ENCODE results near the gene FREM1. TPM values are rescaled to one million over a fixed set of nuclear protein-coding genes. Genes with fewer than 3 reads are reported as not detected.

FREM1 gene
- total RNA-seq, 1 experiment from 2014 or later = 0.50 TPM

- Mint-ChIP-seq H3K27me3 (ENCODE audit: insufficient read depth, unreplicated experiment) (no peaks in the 10 kb centered on the region), H3K4me3 (ENCODE audit: unreplicated experiment) (no peak overlapping the region), H3K4me1 (ENCODE audit: low read depth, unreplicated experiment) (peaks cover 4% of the 10 kb centered on the region), H3K36me3 (ENCODE audit: insufficient read depth, unreplicated experiment) (no peaks in the 10 kb centered on the region), H3K9me3 (ENCODE audit: unreplicated experiment) (no peaks in the 10 kb centered on the region), H3K27ac (ENCODE audit: unreplicated experiment) (no peak overlapping the region)
- BruUV-seq (replicated peaks) = no TSS peak
- no peak for TF ChIP-seq CTCF (IDR thresholded peaks at IDR 0.05; ENCODE audit: insufficient read depth in 1 of 2, low read depth in 1 of 2, low read length in 1 of 2, severe bottlenecking in 1 of 2, unreplicated experiment in 1 of 2)
- Histone ChIP-seq H3K4me3 (ENCODE audit: low read depth, low read length) (no peak overlapping the region), H3K4me1 (no peaks in the 10 kb centered on the region), H3K27me3 (replicated peaks; ENCODE audit: control insufficient read depth, insufficient read depth, low read length) (no peaks in the 10 kb centered on the region), H3K9me3 (no peaks in the 10 kb centered on the region), H3K36me3 (ENCODE audit: control insufficient read depth, insufficient read depth, low read length) (no peaks in the 10 kb centered on the region)
- intact Hi-C loops (cut with micrococcal nuclease; ENCODE audit: unreplicated experiment) = loop anchor here (10.0 kb wide), 3 partner anchors 67 to 1407 kb away; partner anchors contain the start of gene ZDHHC21
- ChIA-PET CTCF (no interaction called here), POLR2A (no interaction called here)
- no peak for DNase-seq
Measured at GRCh38 chr9:14761584-14761983, 148.6 kb downstream of the FREM1 start.

GRCh38 chr9:14760060-14760459 is 150.2 kb downstream of the FREM1 start:
- H3K4me3 Mint-ChIP-seq (ENCODE audit: unreplicated experiment) = no peak overlapping the region
- no peak for TF ChIP-seq CTCF (IDR thresholded peaks at IDR 0.05; ENCODE audit: insufficient read depth in 1 of 2, low read depth in 1 of 2, low read length in 1 of 2, severe bottlenecking in 1 of 2, unreplicated experiment in 1 of 2)
- peaks cover 4% of the 10 kb centered on the region for H3K4me1 Mint-ChIP-seq (ENCODE audit: low read depth, unreplicated experiment)
- Histone ChIP-seq H3K4me1 (no peaks in the 10 kb centered on the region), H3K36me3 (ENCODE audit: control insufficient read depth, insufficient read depth, low read length) (no peaks in the 10 kb centered on the region), H3K9me3 (no peaks in the 10 kb centered on the region), H3K27me3 (replicated peaks; ENCODE audit: control insufficient read depth, insufficient read depth, low read length) (no peaks in the 10 kb centered on the region), H3K4me3 (ENCODE audit: low read depth, low read length) (no peak overlapping the region)
- no TSS peak for BruUV-seq (replicated peaks)
- intact Hi-C loops (cut with micrococcal nuclease; ENCODE audit: unreplicated experiment) = loop anchor here (10.0 kb wide), 3 partner anchors 65 to 1405 kb away; partner anchors contain the start of gene ZDHHC21
- no peaks in the 10 kb centered on the region for H3K9me3 Mint-ChIP-seq (ENCODE audit: unreplicated experiment)
- H3K36me3 Mint-ChIP-seq (ENCODE audit: insufficient read depth, unreplicated experiment) = no peaks in the 10 kb centered on the region
- no peaks in the 10 kb centered on the region for H3K27me3 Mint-ChIP-seq (ENCODE audit: insufficient read depth, unreplicated experiment)
- CTCF ChIA-PET = no interaction called here
- DNase-seq = no peak
- POLR2A ChIA-PET = no interaction called here
- no peak overlapping the region for H3K27ac Mint-ChIP-seq (ENCODE audit: unreplicated experiment)

- H3K27me3 Mint-ChIP-seq (ENCODE audit: insufficient read depth, unreplicated experiment) = no peaks in the 10 kb centered on the region
- no peaks in the 10 kb centered on the region for H3K4me1 Mint-ChIP-seq (ENCODE audit: low read depth, unreplicated experiment)
- BruUV-seq (replicated peaks) = no TSS peak
- H3K4me1 ChIP-seq = no peaks in the 10 kb centered on the region
- intact Hi-C loops (cut with micrococcal nuclease; ENCODE audit: unreplicated experiment) = no loop called here
- no peak overlapping the region for H3K4me3 ChIP-seq (ENCODE audit: low read depth, low read length)
- H3K36me3 ChIP-seq (ENCODE audit: control insufficient read depth, insufficient read depth, low read length) = no peaks in the 10 kb centered on the region
- ChIA-PET CTCF (no interaction called here), POLR2A (no interaction called here)
- TF ChIP-seq CTCF (IDR thresholded peaks at IDR 0.05; ENCODE audit: insufficient read depth in 1 of 2, low read depth in 1 of 2, low read length in 1 of 2, severe bottlenecking in 1 of 2, unreplicated experiment in 1 of 2) = no peak
- no peak overlapping the region for H3K4me3 Mint-ChIP-seq (ENCODE audit: unreplicated experiment)
- no peak overlapping the region for H3K27ac Mint-ChIP-seq (ENCODE audit: unreplicated experiment)
- no peaks in the 10 kb centered on the region for H3K9me3 Mint-ChIP-seq (ENCODE audit: unreplicated experiment)
- no peaks in the 10 kb centered on the region for H3K9me3 ChIP-seq
- H3K27me3 ChIP-seq (replicated peaks; ENCODE audit: control insufficient read depth, insufficient read depth, low read length) = no peaks in the 10 kb centered on the region
- DNase-seq = no peak
- H3K36me3 Mint-ChIP-seq (ENCODE audit: insufficient read depth, unreplicated experiment) = no peaks in the 10 kb centered on the region
Measured at GRCh38 chr9:14756291-14756690, 153.9 kb downstream of the FREM1 start.

Data from Caco-2 (cell line).